GM18868 (cell line): ENCODE data around the gene FAM210A.

Experiments used
- ATAC-seq: cut with Tn5 transposase; IDR thresholded peaks from one replicate; pipeline ENCODE4 v1.9.1; 2021; ENCODE audit warnings: mild to moderate bottlenecking, moderate library complexity; ENCODE audit not compliant: unreplicated experiment

Gene FAM210A

DNA sequence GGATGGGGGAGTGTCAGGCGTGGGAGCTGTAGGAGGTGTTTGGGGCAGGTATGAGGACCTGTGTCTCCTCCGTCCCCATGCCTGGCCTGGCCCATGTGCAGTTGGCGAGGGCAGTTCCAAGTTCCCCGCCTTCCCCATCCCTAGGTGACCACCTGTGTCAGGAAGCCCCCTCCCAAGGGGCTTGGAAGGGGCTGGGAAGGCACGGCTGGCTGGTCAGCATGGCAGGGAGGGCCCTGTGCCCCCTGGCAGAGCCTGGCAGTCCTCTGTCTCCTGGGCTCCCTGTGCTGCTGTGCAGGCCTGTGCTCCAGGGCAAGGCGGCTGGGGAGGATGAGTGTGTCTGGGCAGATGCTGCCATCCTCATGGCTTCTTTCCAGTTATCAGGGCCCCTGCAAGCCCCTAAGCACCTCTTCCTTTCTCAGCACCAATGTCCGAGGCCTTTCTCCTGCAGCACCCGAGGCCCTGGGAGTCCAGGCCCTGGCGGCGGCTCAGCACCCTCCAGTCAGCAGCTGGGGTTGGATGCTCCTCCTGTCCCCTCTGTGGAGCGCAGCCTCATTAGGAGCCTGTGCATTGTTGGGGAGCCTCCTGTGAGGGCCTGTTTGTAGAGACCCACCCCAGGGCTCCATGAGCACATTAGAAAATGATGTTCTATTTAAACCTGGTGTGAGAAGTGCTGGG, 101.7 kb downstream of the FAM210A start:
- ATAC-seq = no peak

DNA sequence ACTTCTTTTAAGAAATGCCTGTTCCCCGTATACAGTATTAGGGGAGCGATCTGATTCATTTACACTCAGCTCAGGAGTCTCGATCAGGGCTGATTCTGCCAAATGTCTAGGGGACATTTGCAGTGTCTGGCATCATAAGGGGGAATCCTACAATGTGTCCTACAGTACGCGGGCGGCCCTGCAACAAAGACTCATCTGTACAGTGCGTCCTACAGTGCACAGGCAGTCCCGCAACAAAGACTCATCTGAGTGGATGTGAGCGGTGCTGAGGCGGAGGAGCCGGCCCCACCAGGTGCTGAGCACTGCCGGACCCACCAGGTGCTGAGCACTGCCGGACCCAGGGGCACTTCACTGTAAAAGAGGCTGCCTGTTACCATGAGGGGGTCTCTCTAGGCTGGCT, 102.5 kb downstream of the FAM210A start:
- ATAC-seq = no peak

DNA sequence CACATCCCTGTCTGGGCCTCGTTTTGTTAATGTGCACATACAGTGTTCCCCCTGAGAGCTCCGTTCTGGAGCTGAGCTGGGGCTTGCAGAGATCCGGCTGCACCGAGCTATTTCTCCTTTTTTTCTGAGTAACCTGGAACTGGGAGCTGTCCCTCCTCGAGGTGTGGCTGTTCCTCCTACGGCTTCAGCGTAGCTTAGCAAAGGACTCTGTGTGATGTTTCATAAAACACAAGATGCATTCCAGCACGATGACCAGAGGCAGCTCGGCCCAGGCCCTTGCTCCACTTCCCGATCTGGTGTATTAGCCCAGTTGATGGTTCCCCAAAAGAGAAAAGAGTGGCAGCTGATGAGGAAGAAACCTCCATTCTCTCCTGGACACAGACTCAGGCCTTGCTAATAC, 103.0 kb downstream of the FAM210A start:
- no peak for ATAC-seq

DNA sequence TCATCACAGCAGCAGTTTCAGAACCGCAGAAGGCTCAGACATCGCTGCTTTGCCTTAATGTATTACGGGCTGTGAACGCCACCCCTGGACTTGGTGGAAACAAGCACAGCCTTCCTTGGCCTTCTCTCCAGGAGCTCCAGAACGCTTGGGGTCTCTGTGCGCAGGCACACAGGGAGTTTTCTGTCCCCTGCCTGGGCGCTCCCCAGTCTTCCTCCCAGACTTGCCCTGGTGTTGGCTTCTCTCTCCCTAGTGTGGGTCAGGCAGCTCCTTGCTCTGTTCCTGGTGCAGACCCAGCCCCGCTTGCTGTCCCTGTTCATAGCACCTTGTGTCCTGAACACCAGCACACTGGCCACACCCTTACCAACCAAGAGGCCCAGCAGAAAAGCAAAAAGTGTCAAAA, 103.6 kb downstream of the FAM210A start:
- no peak for ATAC-seq

DNA sequence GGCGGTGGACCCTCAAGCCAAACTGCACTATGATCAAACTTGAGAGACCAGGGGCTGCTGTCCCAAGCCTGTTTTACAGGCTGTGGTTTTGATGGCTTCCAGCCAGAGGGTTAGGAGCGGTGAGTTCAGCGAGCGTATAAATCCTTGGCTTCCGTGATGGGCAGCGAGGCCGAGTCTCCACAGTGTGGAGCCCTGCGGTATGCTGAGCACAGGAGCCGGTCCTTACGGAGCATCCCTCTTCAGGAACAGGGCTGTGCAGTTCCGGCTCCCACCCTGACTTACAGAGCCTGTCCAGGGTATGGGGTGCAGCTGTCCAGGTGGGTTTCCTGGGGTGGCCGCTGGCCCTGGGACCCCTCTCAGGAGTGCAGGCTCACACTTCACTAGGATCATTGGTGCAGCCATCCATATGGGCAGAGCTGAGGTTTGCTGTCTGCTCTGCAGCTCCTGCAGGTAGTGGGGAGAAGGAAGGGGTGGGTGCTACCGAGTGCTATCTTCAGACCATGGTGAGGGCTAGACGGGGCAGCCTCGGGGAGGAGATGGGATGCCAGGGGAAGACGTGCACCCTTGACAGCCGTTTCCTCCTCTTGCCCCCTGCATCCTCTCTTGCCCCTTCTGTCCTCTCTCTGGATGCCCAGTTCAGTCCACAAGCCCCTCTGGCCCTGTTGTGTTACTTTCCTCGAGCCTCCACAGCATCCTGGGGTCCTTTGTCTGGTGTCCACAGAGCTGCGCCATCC, 104.3 kb downstream of the FAM210A start:
- no peak for ATAC-seq

DNA sequence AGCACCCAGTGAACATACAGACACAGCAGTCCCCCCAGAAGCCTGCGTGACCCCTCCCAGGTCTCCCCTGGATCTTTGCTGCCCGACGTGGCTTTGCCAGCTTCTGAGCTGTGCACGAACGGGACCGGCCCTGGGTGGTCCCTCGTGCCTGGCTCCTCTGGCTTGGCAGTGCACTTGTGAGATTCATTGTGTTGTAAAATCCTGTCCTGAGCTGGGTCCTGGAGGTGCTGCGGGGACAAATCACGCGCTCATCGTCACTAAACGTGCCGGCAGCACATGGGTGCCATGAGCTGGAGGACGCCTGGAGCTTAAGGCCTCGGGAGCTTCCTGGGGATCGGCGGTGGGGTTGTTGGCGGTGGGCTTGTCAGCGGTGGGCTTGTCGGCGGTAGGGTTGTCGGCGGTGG, 104.9 kb downstream of the FAM210A start:
- no peak for ATAC-seq

DNA sequence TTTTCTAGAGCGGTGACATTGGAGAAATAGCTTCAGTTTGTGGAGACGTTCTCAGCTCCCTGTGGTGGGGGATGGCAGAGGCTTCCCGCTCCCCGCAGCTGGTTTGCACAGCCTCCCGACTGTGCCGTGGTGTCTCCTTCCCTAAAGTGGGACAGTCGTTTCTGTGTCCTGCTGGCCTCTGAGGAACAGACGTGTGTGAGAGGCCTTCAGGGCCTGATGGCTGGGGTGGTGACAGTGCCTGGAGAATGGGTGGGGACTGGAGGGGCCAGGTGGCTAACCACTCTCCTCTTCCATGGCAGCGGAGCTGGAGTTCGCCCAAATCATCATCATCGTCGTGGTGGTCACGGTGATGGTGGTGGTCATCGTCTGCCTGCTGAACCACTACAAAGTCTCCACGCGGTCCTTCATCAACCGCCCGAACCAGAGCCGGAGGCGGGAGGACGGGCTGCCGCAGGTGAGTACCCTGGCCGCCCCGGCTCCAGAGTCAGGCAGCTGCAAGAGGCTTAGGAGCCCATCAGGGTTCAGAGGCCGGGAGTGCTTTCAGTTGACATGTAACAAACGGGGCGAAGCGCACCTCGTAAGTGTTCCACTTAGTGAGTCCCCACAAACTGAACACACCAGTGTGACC, 105.4 kb downstream of the FAM210A start:
- no peak for ATAC-seq

DNA sequence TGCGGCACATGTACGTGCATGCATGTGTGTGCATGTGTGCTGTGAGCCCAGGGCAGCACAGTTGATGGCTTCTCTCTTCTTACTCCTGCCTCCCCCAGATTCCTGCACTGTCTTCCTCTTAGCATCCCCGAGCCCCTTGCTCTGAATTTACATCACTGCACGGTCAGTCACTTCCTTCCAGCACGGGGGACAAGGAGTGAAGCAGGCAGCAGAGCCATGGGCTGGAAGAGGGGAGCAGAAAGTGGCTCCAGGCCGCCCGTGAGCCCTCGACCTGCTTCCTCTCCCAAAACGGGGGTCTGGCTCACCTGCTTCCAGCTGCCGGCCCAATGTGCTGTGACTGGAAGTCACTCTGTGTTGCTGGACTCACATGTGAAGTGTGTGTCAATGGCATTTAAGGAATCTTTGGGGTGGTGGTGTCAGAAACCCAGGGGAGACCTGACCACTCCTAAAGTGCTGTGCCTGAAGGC, 106.1 kb downstream of the FAM210A start:
- no peak for ATAC-seq

DNA sequence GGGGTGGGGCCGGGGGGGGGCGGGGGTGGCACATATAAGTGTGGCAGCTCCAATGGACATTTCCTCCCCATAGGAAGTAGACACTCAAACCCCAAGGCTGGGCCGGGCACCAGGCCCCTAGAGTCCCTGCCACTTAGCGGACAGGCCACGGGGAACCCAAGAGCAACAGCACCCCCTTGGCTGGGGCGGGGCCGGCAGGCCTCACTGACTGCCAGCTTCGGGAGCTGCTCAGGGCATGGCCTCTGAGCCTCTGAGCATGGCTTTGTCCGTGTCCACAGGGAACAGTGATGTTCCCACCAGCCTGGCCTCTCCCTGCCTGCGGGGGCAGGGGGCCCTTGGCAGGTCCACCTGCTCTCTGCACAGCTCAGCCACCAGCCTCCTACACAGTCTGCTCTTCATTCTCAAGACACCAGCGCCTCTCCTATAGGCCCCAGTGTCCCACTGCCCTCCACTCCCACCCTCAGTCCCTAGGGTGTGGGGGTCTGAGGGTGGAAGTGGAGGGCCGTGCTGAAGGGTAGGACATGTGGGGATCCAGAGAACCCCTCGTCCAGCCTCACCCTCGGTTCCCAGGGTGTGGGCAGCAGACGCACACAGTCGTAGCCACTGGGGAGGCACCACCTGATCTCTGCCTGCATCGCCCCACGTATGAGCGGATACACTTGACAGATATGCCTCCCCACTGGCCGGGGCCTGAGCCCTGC, 106.7 kb downstream of the FAM210A start:
- no peak for ATAC-seq

DNA sequence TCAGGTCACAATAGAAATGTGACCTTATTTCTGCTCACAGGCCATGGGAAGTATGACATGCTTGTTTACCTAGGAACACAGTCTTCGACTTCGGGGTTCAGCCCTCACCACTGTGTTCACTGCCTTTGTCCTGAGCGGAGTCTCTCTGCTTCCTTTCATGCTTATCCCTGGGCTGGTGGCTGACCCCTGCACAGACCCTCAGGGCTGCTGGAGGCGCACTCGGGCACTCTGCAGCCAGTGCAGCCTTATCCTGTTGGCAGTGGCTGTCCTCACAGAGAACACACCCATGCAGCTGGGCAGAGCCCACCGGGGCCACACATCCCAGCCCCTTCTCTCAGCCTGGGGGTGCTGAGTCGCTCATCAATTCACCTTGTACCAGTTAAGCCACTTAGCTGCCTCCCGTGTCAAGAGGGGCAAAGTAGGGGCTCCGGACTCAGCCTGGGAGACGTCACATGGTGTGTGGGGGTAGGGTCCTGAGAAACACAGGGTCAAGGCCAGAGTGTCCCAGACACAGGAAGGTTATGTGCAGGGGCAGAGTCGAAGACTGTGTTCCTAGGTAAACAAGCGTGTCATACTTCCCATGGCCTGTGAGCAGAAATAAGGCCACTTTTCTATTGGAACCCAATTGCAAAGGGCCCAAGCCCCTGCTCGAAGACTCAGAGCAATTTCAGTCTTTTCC, 107.5 kb downstream of the FAM210A start:
- ATAC-seq = no peak

DNA sequence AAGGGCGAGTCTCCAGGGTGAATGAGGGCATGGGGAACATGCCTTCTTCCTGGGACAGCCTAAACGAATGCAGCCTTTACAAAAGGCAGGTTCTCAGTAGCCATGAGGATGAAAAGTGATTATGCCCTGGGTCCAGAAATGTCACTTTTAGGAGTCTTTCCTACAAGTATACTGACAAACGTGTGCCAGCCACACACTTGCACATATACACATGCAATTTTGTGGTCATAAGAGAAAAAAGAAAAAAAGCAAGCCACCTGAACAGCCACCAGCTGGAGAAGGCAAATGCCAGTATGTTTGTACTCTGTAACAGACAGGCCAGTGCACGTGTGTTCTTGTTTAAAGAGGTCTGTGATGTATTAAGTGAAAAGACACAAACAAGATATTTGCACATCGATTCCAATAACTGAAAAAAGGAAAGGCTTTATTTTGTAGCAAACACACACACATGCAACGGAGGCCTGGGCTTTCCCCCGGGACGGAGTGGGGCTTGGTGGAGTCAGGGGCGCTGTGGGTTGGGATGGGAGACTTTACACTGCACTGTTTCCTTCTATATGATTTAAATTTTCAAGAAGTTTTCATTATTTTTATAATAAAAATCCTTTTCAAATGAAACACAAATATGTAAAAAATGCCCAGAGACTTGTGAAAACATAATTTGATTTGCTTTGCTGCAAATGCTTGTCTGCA, 108.4 kb downstream of the FAM210A start:
- no peak for ATAC-seq

DNA sequence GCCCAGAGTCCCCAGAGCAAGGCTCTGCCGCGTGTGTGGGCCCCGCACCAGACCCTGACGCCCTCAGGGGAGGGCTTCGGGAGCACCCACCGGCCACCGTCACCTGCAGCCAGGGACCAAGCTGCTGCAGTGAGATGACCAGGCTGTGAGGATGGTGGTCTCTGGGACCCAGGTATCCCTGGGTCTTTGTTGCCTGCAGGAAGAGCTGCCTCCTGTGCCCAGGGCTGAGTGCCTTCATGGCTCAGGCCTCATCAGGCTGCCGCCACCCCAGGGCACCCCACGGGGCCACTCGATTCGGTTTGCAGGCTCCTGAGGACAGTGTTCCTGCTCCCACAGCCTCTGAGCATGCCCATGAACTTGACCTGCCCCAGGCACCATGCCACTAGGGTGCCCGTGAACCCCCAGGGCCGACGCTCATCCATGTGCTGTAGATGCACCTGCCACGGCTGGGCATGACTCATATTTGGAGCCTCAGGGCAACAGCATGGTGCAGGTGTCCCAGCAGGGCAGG, 109.8 kb downstream of the FAM210A start:
- ATAC-seq = no peak

DNA sequence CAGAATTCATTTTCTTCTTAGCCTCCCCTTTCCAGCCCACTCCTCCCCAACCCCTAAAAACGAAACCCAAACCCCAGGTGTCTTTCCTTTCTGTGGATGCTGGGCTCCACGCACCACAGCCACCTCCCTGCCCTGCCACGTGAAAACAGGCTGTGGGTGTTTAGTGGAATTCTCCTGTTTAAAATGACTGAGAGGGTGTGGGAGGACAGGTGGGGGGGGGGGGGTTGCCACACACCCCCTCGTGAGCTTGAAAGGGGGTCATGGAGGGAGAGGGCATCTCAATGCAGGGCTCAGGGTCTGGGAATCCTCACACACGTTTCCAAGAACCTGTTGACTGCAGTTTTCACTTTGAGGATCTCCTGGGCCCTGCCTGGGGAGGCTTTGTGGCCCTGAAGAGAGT, 110.3 kb downstream of the FAM210A start:
- ATAC-seq = no peak

DNA sequence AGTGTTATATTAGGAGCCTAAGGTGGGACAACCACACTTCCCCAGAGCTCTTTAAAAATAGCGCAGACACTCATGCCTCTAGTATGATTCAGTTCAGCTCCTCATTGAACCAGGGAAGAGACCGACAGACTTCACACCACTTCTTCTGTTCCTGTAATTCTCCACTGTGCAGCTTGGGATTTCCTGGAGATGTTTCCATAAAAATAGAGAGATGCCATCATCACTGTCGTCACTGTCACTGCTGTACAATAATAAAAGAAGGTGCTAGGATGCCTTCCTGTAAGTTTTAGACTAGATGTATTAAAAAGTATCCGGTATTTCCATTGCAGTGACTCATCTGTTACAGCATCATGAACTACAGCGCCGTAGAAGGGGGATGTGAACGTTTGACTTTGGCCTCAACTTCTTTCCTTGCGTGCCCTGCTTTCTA, 110.9 kb downstream of the FAM210A start:
- ATAC-seq = no peak

DNA sequence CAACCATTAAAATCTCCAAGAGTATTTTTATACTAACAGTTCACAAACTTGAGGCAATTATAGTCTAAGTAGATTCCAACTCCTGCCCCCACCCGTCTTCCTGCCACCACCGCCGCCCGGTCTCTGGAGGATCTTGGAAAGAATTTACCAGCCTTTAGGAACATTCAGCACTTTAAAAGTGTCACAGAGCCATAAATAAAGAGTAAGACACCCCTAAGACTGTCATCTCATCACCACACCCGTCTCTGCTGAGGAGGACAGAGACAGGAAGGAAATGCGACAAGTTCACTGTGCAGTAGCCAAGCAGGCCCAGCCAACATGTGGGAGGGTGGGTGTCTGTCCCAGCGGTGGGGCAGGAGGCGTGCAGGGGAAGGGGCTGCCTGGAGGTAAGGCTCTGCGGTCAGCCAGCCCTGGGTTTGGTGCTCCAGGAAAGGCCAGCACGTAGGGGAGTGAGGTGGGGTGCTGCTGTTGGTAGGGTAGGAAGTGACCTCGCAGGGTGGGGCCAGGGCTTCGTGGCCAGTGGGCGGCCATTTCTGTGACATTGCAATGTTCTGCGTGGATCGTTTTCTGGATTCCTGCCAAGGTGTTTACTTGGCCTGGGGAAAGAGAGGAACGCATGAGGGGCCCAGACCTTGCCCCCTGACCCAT, 111.6 kb downstream of the FAM210A start:
- no peak for ATAC-seq

DNA sequence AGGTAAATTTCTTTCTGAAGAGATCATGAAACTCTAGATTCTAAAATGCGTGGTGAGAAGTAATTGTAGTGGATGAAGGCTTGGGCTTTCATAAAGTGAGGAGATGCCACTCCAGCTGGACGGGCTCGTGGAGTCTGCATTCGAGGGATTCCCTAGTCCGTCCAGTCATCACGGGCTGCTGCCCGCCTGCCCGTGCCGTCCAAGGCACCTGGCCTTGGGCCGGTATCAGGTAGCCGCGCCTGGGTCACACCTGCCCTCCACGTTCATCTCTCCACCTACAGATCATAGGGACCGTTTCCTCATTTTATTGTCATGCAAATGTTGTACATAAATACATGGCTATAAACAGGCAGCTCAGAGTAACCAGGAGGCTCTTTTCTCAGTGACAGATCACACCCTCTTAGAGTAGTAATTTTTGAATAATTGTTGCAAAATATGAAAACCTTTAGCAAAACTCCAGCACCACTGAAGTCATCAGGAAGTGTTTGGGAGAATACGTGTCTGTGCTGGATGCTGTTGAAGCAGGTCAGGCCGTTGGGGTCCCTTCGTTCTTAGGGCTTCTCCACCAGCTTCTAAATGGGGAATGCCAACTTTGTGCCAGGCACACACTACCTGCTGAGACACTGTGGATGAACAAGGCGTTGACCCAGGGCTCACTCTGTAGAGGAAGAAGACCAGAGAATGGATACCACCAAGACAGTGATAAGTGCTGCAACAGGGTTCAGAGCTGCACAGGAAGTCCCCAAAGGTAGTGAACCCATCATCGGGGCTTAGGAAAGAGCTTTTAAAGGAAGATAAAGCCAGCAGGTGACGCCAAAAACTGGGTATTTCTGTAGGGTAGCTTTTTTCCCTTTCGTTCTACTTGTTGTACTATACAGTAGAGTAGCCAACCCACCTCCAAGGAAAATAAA, 112.5 kb downstream of the FAM210A start:
- no peak for ATAC-seq
